Calu3 (cell line): ENCODE measurements around the gene TMEM11. TPM values are rescaled to one million over a fixed set of nuclear protein-coding genes. Genes with fewer than 3 reads are reported as not detected.
"Not testable (repeated sequence)": the region's sequence is repeated elsewhere in the genome, so short reads cannot be mapped to it uniquely, and the experiment has no call there.

ENCODE experiments used
- BruUV-seq: library from RNA; stranded (reverse); fragments of 400-500 nt; replicated peaks from 2 replicates; lab custom pipeline; 2021; lab: Mats Ljungman, UMichigan
- CTCF ChIA-PET: fragments of 300-600 bp; sonication (Branson Sonifier 250); formaldehyde crosslinking; loops from one replicate; lab custom pipeline; 2022; ENCODE audit warnings: antibody characterized with exemption; lab: Charles Lee
- DNase-seq: peaks from one replicate; pipeline ENCODE4 v3.0.0; 2022
- H3K27ac Mint-ChIP-seq: one replicate; pipeline ENCODE4 v1.8.0; 2022; ENCODE audit warnings: mixed read lengths; ENCODE audit not compliant: unreplicated experiment
- H3K27me3 Mint-ChIP-seq: one replicate; pipeline ENCODE4 v1.8.0; 2022; ENCODE audit warnings: mixed read lengths; ENCODE audit not compliant: unreplicated experiment
- H3K36me3 Mint-ChIP-seq: one replicate; pipeline ENCODE4 v1.8.0; 2022; ENCODE audit warnings: mild to moderate bottlenecking, moderate library complexity, mixed read lengths; ENCODE audit not compliant: insufficient read depth, unreplicated experiment
- H3K4me1 Mint-ChIP-seq: one replicate; pipeline ENCODE4 v1.8.0; 2022; ENCODE audit warnings: mild to moderate bottlenecking, low read depth, mixed read lengths; ENCODE audit not compliant: unreplicated experiment
- H3K4me3 Mint-ChIP-seq: one replicate; pipeline ENCODE4 v1.8.0; 2022; ENCODE audit warnings: mild to moderate bottlenecking, low read depth, moderate library complexity, mixed read lengths; ENCODE audit not compliant: unreplicated experiment
- H3K9me3 Mint-ChIP-seq: one replicate; pipeline ENCODE4 v1.8.0; 2022; ENCODE audit warnings: low read depth, mixed read lengths; ENCODE audit not compliant: unreplicated experiment
- CTCF ChIP-seq: fragments of 200-600 bp; IDR thresholded peaks from one replicate; pipeline ENCODE4 v1.8.0; 2022; ENCODE audit warnings: antibody characterized with exemption; ENCODE audit not compliant: unreplicated experiment
- intact Hi-C: fragments of 100-400 bp; cut with micrococcal nuclease; formaldehyde crosslinking; loops from one replicate; pipeline ENCODE4 v1.10.0; 2022; ENCODE audit not compliant: unreplicated experiment
- total RNA-seq: library from RNA; stranded (reverse); gene quantifications from 2 replicates; pipeline ENCODE4 v1.2.3, GENCODE V29; 2022

Gene TMEM11
- total RNA-seq, 1 experiment from 2014 or later: 18.9 TPM

GRCh38 chr17:21194703-21195102, 19.3 kb downstream of the TMEM11 start:
- intact Hi-C loops: no loop called here
- BruUV-seq: no TSS peak
- H3K4me3 Mint-ChIP-seq: no peak overlapping the region
- peaks cover 17% of the 10 kb centered on the region for H3K36me3 Mint-ChIP-seq
- no peak for TF ChIP-seq CTCF
- no peaks in the 10 kb centered on the region for H3K27me3 Mint-ChIP-seq
- no peaks in the 10 kb centered on the region for H3K4me1 Mint-ChIP-seq
- CTCF ChIA-PET: interaction anchor here (0.7 kb wide), 1 partner anchor 73 kb away, joined by 3 read pairs; no protein-coding TSS in a partner anchor
- H3K27ac Mint-ChIP-seq: no peak overlapping the region
- no peak for DNase-seq
- H3K9me3 Mint-ChIP-seq: no peaks in the 10 kb centered on the region

DNA sequence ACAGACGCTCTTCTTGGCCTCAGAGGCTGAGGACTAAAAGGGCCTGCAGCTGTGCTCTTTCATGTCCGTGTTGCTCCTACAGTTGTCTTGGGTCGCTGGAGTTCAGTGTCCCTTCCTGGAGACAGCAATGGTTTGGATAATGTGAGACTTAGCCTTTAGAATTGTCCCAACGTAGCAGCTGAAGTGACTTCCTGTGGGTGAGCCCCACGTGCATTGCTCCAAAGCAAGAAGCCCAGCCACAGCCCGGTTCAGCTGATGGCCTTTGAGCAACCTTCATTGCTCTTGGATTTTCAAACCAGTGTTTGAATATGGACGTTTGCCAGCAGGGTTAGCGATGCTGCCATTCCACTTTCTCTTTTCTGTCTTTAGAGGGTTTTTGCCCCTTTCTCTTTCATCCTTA, 19.7 kb downstream of the TMEM11 start:
- H3K4me3 Mint-ChIP-seq: no peak overlapping the region
- H3K27ac Mint-ChIP-seq: no peak overlapping the region
- H3K4me1 Mint-ChIP-seq: no peaks in the 10 kb centered on the region
- no peaks in the 10 kb centered on the region for H3K27me3 Mint-ChIP-seq
- H3K36me3 Mint-ChIP-seq: peaks cover 17% of the 10 kb centered on the region
- H3K9me3 Mint-ChIP-seq: no peaks in the 10 kb centered on the region
- CTCF ChIA-PET: interaction anchor here (0.7 kb wide), 1 partner anchor 73 kb away, joined by 3 read pairs; no protein-coding TSS in a partner anchor
- BruUV-seq: no TSS peak
- no peak for DNase-seq
- TF ChIP-seq CTCF: no peak
- intact Hi-C loops: no loop called here

DNA sequence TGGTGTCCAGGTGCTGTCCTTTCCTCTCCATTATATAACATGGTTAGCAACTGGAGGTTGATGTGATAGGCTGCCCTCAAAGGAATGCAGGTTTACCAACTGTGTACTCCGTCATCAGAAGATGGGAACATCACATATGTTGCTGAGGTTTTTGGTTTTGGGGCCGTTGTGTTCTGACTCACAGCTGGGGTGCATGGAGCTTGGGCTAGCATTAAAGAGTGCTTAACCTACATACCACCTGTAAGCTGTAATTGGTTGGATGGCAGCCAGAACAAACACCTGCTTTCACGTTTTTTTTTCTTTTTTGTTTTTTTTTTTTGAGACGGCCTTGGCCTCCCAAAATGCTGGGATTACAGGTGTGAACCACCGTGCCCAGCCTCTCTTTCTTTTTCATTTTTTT, 20.9 kb downstream of the TMEM11 start:
- H3K4me1 Mint-ChIP-seq: no peaks in the 10 kb centered on the region
- H3K9me3 Mint-ChIP-seq: no peaks in the 10 kb centered on the region
- H3K36me3 Mint-ChIP-seq: peaks cover 11% of the 10 kb centered on the region
- H3K27ac Mint-ChIP-seq: no peak overlapping the region
- H3K27me3 Mint-ChIP-seq: no peaks in the 10 kb centered on the region
- TF ChIP-seq CTCF: no peak
- no TSS peak for BruUV-seq
- no peak overlapping the region for H3K4me3 Mint-ChIP-seq
- CTCF ChIA-PET: no interaction called here
- DNase-seq: no peak
- intact Hi-C loops: no loop called here

- intact Hi-C loops, H3K4me1 Mint-ChIP-seq, H3K27me3 Mint-ChIP-seq, CTCF ChIA-PET, H3K4me3 Mint-ChIP-seq, H3K9me3 Mint-ChIP-seq, H3K36me3 Mint-ChIP-seq, BruUV-seq, DNase-seq, H3K27ac Mint-ChIP-seq: not testable (repeated sequence)
Observed at GRCh38 chr17:21192414-21192813, 21.5 kb downstream of the TMEM11 start.

GRCh38 chr17:21191698-21192097, 22.3 kb downstream of the TMEM11 start:
- TF ChIP-seq CTCF: no peak
- Mint-ChIP-seq H3K4me3 (no peak overlapping the region), H3K27me3 (no peaks in the 10 kb centered on the region), H3K9me3 (no peaks in the 10 kb centered on the region), H3K4me1 (no peaks in the 10 kb centered on the region), H3K27ac (no peak overlapping the region), H3K36me3 (peaks cover 5% of the 10 kb centered on the region)
- intact Hi-C loops: no loop called here
- CTCF ChIA-PET: no interaction called here
- DNase-seq: no peak
- no TSS peak for BruUV-seq
